ENCODE measurements around the gene CLNK. TPM values are rescaled to one million over a fixed set of nuclear protein-coding genes. Genes with fewer than 3 reads are reported as not detected.

Gene CLNK
- total RNA-seq, 1 donor from 2014 or later = not detected

DNA sequence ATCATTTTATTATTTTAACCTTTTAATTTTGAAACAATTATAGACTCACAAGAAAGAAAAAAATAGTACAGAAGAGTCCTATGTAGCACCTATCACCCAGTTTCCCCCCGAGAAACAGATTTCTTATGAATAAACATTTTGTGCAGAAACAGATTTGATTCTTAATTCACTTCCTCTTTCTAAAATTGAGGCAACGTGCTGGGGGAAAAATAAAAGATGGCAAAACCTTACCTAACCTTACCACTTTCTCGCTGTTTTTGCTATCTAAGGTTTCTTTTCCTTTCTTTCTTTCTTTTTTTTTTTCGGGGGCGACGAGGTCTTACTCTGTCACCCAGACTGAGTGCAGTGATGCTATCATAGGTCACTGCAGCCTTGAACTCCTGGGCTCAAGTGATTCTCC, 4.3 kb upstream of the CLNK start:
- H3K36me3 ChIP-seq (ENCODE audit: control insufficient read depth in 3 of 3, insufficient read depth in 3 of 3, low read length in 3 of 3) = no peaks in the 10 kb centered on the region
- H3K4me3 ChIP-seq (ENCODE audit: low read length in 3 of 3) = no peak overlapping the region
- H3K4me1 ChIP-seq (ENCODE audit: control insufficient read depth in 3 of 3, insufficient read depth in 3 of 3, low read length in 3 of 3) = no peaks in the 10 kb centered on the region
- no peak overlapping the region for H3K27ac ChIP-seq (ENCODE audit: low read depth, low read length)
- H3K27me3 ChIP-seq (ENCODE audit: control insufficient read depth in 3 of 3, insufficient read depth in 3 of 3, low read length in 3 of 3) = no peaks in the 10 kb centered on the region
- peaks cover 0 to 2% (median 0%) of the 10 kb centered on the region in 3 donors for H3K9me3 ChIP-seq (ENCODE audit: control insufficient read depth in 3 of 3, low read length in 3 of 3)
- H3K9ac ChIP-seq (ENCODE audit: low read depth in 1 of 3, low read length in 3 of 3) = no peak overlapping the region

DNA sequence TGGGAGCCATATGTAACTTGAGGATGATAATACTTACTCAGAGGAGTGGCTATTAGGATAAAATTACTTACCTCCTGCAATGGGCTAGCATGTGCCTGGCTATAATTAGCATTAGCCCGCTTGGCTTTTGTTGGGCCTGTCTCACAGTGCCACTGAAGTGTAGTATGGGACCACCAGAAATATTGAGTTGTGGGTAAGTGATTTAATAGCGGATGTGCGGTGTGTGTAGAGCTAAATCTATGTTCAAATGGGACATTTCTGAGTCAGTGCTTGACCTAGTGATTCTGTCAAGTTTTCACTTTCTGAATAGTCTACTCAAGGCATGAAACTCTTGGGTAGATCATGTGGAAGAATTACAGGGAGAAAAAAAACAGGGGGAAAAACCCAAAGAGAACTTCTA, 3.5 kb upstream of the CLNK start:
- no peak overlapping the region for H3K9ac ChIP-seq (ENCODE audit: low read depth in 1 of 3, low read length in 3 of 3)
- peaks cover 0 to 2% (median 0%) of the 10 kb centered on the region in 3 donors for H3K9me3 ChIP-seq (ENCODE audit: control insufficient read depth in 3 of 3, low read length in 3 of 3)
- no peak overlapping the region for H3K27ac ChIP-seq (ENCODE audit: low read depth, low read length)
- no peaks in the 10 kb centered on the region for H3K27me3 ChIP-seq (ENCODE audit: control insufficient read depth in 3 of 3, insufficient read depth in 3 of 3, low read length in 3 of 3)
- H3K4me3 ChIP-seq (ENCODE audit: low read length in 3 of 3) = no peak overlapping the region
- no peaks in the 10 kb centered on the region for H3K36me3 ChIP-seq (ENCODE audit: control insufficient read depth in 3 of 3, insufficient read depth in 3 of 3, low read length in 3 of 3)
- H3K4me1 ChIP-seq (ENCODE audit: control insufficient read depth in 3 of 3, insufficient read depth in 3 of 3, low read length in 3 of 3) = no peaks in the 10 kb centered on the region

- no peaks in the 10 kb centered on the region for H3K27me3 ChIP-seq (ENCODE audit: control insufficient read depth in 3 of 3, insufficient read depth in 3 of 3, low read length in 3 of 3)
- no peak overlapping the region for H3K4me3 ChIP-seq (ENCODE audit: low read length in 3 of 3)
- H3K9me3 ChIP-seq (ENCODE audit: control insufficient read depth in 3 of 3, low read length in 3 of 3) = peaks cover 0 to 2% (median 0%) of the 10 kb centered on the region in 3 donors
- H3K9ac ChIP-seq (ENCODE audit: low read depth in 1 of 3, low read length in 3 of 3) = no peak overlapping the region
- no peaks in the 10 kb centered on the region for H3K4me1 ChIP-seq (ENCODE audit: control insufficient read depth in 3 of 3, insufficient read depth in 3 of 3, low read length in 3 of 3)
- H3K36me3 ChIP-seq (ENCODE audit: control insufficient read depth in 3 of 3, insufficient read depth in 3 of 3, low read length in 3 of 3) = no peaks in the 10 kb centered on the region
- no peak overlapping the region for H3K27ac ChIP-seq (ENCODE audit: low read depth, low read length)
These were observed 3.0 kb upstream of the CLNK start for GRCh38 chr4:10687526-10687925.

DNA sequence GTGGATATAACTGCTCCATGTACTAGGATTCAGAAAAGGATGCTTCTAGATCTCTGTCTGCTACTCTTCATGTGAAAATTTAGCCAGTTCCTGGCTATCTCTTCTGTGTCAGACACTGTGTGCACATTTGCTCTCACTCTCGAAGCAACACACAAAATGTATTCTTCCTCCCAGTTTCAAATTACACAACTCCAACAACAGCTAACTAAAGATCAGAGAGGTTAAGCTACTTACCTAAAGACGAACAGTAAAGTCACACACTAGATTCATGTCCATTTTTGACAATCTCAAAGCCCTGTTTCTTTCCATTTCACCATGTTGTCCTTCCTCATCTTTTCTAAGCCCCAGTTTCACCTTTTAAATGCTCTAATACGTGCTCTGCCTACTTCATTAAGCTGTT, 2.2 kb downstream of the CLNK start:
- H3K9me3 ChIP-seq (ENCODE audit: control insufficient read depth in 3 of 3, low read length in 3 of 3) = no peaks in the 10 kb centered on the region
- no peaks in the 10 kb centered on the region for H3K27me3 ChIP-seq (ENCODE audit: control insufficient read depth in 3 of 3, insufficient read depth in 3 of 3, low read length in 3 of 3)
- H3K9ac ChIP-seq (ENCODE audit: low read depth in 1 of 3, low read length in 3 of 3) = no peak overlapping the region
- no peak overlapping the region for H3K4me3 ChIP-seq (ENCODE audit: low read length in 3 of 3)
- H3K27ac ChIP-seq (ENCODE audit: low read depth, low read length) = no peak overlapping the region
- H3K4me1 ChIP-seq (ENCODE audit: control insufficient read depth in 3 of 3, insufficient read depth in 3 of 3, low read length in 3 of 3) = no peaks in the 10 kb centered on the region
- no peaks in the 10 kb centered on the region for H3K36me3 ChIP-seq (ENCODE audit: control insufficient read depth in 3 of 3, insufficient read depth in 3 of 3, low read length in 3 of 3)

DNA sequence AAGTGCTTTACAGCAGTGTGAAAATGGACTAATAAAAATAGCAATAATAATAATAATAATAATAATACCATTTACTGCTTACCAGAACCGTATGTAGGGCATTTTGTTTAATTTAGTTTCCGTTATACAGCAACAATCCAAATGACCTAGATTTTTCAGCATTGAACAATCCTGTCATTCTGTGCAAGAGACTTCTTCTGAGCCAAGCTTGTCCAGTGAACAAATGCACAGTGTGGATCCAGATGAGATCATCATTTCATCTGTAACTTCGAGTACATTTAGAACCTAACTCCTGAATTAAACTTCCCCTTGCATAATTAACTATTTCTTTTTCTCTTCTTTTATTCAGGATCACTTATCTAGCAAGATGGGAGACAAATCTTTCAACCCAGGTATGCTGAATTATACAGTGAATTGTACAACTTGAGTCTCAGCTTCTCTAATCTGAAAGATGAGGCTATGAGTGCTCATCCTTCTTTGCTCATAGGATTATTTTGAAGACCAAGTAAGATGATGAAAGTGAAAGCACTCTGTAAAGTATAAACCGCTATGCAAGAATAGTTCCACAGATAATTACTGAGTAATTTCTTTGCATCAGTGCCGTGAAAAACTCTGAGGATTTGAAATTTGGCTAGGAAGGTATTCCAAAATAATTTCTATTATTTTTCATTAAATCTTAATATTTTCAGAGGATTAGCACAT, 6.6 kb downstream of the CLNK start:
- H3K9ac ChIP-seq (ENCODE audit: low read depth in 1 of 3, low read length in 3 of 3) = no peak overlapping the region
- H3K4me3 ChIP-seq (ENCODE audit: low read length in 3 of 3) = no peak overlapping the region
- no peaks in the 10 kb centered on the region for H3K27me3 ChIP-seq (ENCODE audit: control insufficient read depth in 3 of 3, insufficient read depth in 3 of 3, low read length in 3 of 3)
- H3K9me3 ChIP-seq (ENCODE audit: control insufficient read depth in 3 of 3, low read length in 3 of 3) = no peaks in the 10 kb centered on the region
- H3K27ac ChIP-seq (ENCODE audit: low read depth, low read length) = no peak overlapping the region
- H3K4me1 ChIP-seq (ENCODE audit: control insufficient read depth in 3 of 3, insufficient read depth in 3 of 3, low read length in 3 of 3) = no peaks in the 10 kb centered on the region
- H3K36me3 ChIP-seq (ENCODE audit: control insufficient read depth in 3 of 3, insufficient read depth in 3 of 3, low read length in 3 of 3) = no peaks in the 10 kb centered on the region

DNA sequence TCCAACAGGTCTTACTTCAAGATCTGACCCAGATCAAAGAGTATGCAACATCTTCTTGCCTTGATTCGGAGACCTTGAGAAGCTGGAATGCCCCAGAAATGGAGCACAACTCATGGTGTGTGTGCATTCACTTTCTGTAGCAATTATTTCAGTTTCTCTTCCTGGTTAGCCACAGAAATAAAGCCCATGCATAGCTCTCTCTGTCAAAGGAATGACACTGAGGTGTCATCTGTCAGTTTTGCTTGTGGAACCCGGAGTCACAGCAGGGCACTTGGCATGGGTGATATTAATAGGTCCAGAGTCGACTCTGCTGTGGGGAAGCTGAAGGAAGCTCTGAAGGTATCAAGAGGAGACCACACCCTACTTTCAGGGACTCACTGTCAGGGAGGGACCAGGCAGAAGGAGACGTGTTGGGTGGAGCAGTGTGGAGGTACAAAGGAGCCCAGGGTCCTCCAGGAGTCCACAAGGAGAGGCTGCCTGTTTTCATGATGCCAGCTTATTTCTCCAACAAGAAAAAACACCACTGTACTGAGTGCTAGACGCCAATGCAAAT, 10.7 kb downstream of the CLNK start:
- H3K27me3 ChIP-seq (ENCODE audit: control insufficient read depth in 3 of 3, insufficient read depth in 3 of 3, low read length in 3 of 3) = no peaks in the 10 kb centered on the region
- no peaks in the 10 kb centered on the region for H3K4me1 ChIP-seq (ENCODE audit: control insufficient read depth in 3 of 3, insufficient read depth in 3 of 3, low read length in 3 of 3)
- H3K4me3 ChIP-seq (ENCODE audit: low read length in 3 of 3) = no peak overlapping the region
- no peaks in the 10 kb centered on the region for H3K9me3 ChIP-seq (ENCODE audit: control insufficient read depth in 3 of 3, low read length in 3 of 3)
- H3K27ac ChIP-seq (ENCODE audit: low read depth, low read length) = no peak overlapping the region
- H3K9ac ChIP-seq (ENCODE audit: low read depth in 1 of 3, low read length in 3 of 3) = no peak overlapping the region
- H3K36me3 ChIP-seq (ENCODE audit: control insufficient read depth in 3 of 3, insufficient read depth in 3 of 3, low read length in 3 of 3) = no peaks in the 10 kb centered on the region

DNA sequence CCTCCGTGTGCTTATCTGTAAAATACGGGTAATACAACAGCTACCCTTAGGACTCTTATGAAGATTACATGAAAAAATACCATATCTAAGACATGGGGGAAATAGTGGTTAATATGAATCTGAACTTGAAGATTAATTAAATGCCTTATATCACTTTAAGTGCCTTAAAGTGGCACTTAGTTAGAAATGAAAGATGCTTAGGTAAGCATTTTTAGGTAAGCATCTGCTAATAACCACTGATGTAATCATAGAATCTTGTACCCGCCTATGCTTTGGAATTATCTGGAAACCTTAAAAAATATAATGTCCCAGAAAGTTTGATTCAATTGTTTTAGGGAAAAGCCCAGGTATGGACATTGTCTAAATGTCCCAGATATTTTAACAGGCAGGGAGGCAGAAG, 12.2 kb downstream of the CLNK start:
- Histone ChIP-seq H3K27me3 (ENCODE audit: control insufficient read depth in 3 of 3, insufficient read depth in 3 of 3, low read length in 3 of 3) (no peaks in the 10 kb centered on the region), H3K9me3 (ENCODE audit: control insufficient read depth in 3 of 3, low read length in 3 of 3) (no peaks in the 10 kb centered on the region), H3K4me3 (ENCODE audit: low read length in 3 of 3) (no peak overlapping the region), H3K27ac (ENCODE audit: low read depth, low read length) (no peak overlapping the region), H3K36me3 (ENCODE audit: control insufficient read depth in 3 of 3, insufficient read depth in 3 of 3, low read length in 3 of 3) (no peaks in the 10 kb centered on the region), H3K4me1 (ENCODE audit: control insufficient read depth in 3 of 3, insufficient read depth in 3 of 3, low read length in 3 of 3) (no peaks in the 10 kb centered on the region), H3K9ac (ENCODE audit: low read depth in 1 of 3, low read length in 3 of 3) (no peak overlapping the region)

DNA sequence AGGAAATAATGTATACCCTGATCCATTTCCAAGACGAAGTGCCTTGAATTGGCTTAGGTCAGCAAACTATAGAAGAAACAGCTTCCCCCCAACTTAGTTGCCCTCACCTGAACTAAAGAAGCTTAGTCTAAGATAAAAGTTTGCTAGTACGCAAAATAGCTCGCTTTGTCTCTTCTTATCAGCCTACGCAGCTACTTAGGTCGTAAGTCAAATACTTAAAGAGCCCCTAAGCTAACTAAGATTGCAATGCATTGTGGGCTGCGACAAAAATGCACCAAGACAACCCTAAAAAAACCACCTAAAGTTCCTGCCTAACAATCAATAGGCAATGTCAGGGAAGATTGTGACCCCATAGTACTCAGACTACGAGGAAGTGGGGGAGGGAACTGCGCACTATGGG, 12.8 kb downstream of the CLNK start:
- H3K9me3 ChIP-seq (ENCODE audit: control insufficient read depth in 3 of 3, low read length in 3 of 3) = no peaks in the 10 kb centered on the region
- no peaks in the 10 kb centered on the region for H3K27me3 ChIP-seq (ENCODE audit: control insufficient read depth in 3 of 3, insufficient read depth in 3 of 3, low read length in 3 of 3)
- no peak overlapping the region for H3K27ac ChIP-seq (ENCODE audit: low read depth, low read length)
- H3K4me3 ChIP-seq (ENCODE audit: low read length in 3 of 3) = no peak overlapping the region
- H3K36me3 ChIP-seq (ENCODE audit: control insufficient read depth in 3 of 3, insufficient read depth in 3 of 3, low read length in 3 of 3) = no peaks in the 10 kb centered on the region
- no peaks in the 10 kb centered on the region for H3K4me1 ChIP-seq (ENCODE audit: control insufficient read depth in 3 of 3, insufficient read depth in 3 of 3, low read length in 3 of 3)
- no peak overlapping the region for H3K9ac ChIP-seq (ENCODE audit: low read depth in 1 of 3, low read length in 3 of 3)

DNA sequence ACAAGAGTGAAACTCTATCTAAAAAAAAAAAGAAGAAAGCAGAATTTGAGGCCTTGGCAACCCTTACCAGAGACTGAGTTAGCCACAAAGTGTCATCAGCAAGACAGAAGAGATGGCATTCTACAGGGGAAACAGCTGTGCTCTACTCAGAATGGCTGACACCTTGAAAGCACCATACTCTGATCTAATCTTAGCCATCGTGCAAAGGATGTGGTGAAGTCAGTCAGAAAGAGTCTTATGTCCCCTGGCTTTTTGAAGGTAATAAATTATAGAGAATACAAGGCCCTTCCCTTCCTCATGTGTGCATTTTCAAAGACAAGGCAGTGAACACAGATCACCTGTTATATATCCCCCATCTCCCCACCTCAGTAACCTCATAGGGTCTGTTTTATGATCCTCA, 13.2 kb downstream of the CLNK start:
- Histone ChIP-seq H3K4me1 (ENCODE audit: control insufficient read depth in 3 of 3, insufficient read depth in 3 of 3, low read length in 3 of 3) (no peaks in the 10 kb centered on the region), H3K9ac (ENCODE audit: low read depth in 1 of 3, low read length in 3 of 3) (no peak overlapping the region), H3K9me3 (ENCODE audit: control insufficient read depth in 3 of 3, low read length in 3 of 3) (no peaks in the 10 kb centered on the region), H3K27ac (ENCODE audit: low read depth, low read length) (no peak overlapping the region), H3K27me3 (ENCODE audit: control insufficient read depth in 3 of 3, insufficient read depth in 3 of 3, low read length in 3 of 3) (no peaks in the 10 kb centered on the region), H3K36me3 (ENCODE audit: control insufficient read depth in 3 of 3, insufficient read depth in 3 of 3, low read length in 3 of 3) (no peaks in the 10 kb centered on the region), H3K4me3 (ENCODE audit: low read length in 3 of 3) (no peak overlapping the region)

GRCh38 chr4:10670321-10670720, 14.2 kb downstream of the CLNK start:
- no peak overlapping the region for H3K9ac ChIP-seq (ENCODE audit: low read depth in 1 of 3, low read length in 3 of 3)
- H3K9me3 ChIP-seq (ENCODE audit: control insufficient read depth in 3 of 3, low read length in 3 of 3) = no peaks in the 10 kb centered on the region
- no peak overlapping the region for H3K27ac ChIP-seq (ENCODE audit: low read depth, low read length)
- H3K4me3 ChIP-seq (ENCODE audit: low read length in 3 of 3) = no peak overlapping the region
- H3K27me3 ChIP-seq (ENCODE audit: control insufficient read depth in 3 of 3, insufficient read depth in 3 of 3, low read length in 3 of 3) = no peaks in the 10 kb centered on the region
- no peaks in the 10 kb centered on the region for H3K36me3 ChIP-seq (ENCODE audit: control insufficient read depth in 3 of 3, insufficient read depth in 3 of 3, low read length in 3 of 3)
- H3K4me1 ChIP-seq (ENCODE audit: control insufficient read depth in 3 of 3, insufficient read depth in 3 of 3, low read length in 3 of 3) = no peaks in the 10 kb centered on the region
